WI38 (cell line): Measurements from ENCODE around the gene PDZRN3.
"Not testable (repeated sequence)": the region's sequence is repeated elsewhere in the genome, so short reads cannot be mapped to it uniquely, and the experiment has no call there.

Experiments
- H3K4me3 ChIP-seq: 2 replicates; pipeline ENCODE4 v1.5.1; 2011; ENCODE audit warnings: low read depth, mild to moderate bottlenecking, control low read depth, low read length
- CTCF ChIP-seq: IDR thresholded peaks from 2 replicates; pipeline ENCODE4 v1.5.1; 2012; ENCODE audit warnings: low read depth, mild to moderate bottlenecking, control low read depth, low read length

PDZRN3 gene

GRCh38 chr3:73473898-73474416 lies 150.8 kb downstream of the PDZRN3 start:
- no peak overlapping the region for H3K4me3 ChIP-seq
- TF ChIP-seq CTCF: no peak

- TF ChIP-seq CTCF: no peak
- H3K4me3 ChIP-seq: no peak overlapping the region
These were observed 151.4 kb downstream of the PDZRN3 start for GRCh38 chr3:73473181-73473897.

GRCh38 chr3:73471986-73472787 lies 152.6 kb downstream of the PDZRN3 start:
- no peak for TF ChIP-seq CTCF
- H3K4me3 ChIP-seq: no peak overlapping the region

- no peak overlapping the region for H3K4me3 ChIP-seq
- TF ChIP-seq CTCF: no peak
These were observed 153.9 kb downstream of the PDZRN3 start for GRCh38 chr3:73470860-73471259.

- H3K4me3 ChIP-seq: no peak overlapping the region
- TF ChIP-seq CTCF: no peak
These were observed 155.4 kb downstream of the PDZRN3 start for GRCh38 chr3:73469331-73469730.

GRCh38 chr3:73467211-73467610 lies 157.5 kb downstream of the PDZRN3 start:
- H3K4me3 ChIP-seq: no peak overlapping the region
- no peak for TF ChIP-seq CTCF

GRCh38 chr3:73465926-73466325 lies 158.8 kb downstream of the PDZRN3 start:
- TF ChIP-seq CTCF: no peak
- no peak overlapping the region for H3K4me3 ChIP-seq

- not testable (repeated sequence) for H3K4me3 ChIP-seq
These were observed 160.6 kb downstream of the PDZRN3 start for GRCh38 chr3:73464126-73464525.
